ENCODE measurements around the gene PCDHB6. TPM values are rescaled to one million over a fixed set of nuclear protein-coding genes. Genes with fewer than 3 reads are reported as not detected.
"Not testable (repeated sequence)": the region's sequence is repeated elsewhere in the genome, so short reads cannot be mapped to it uniquely, and the experiment has no call there.

Gene PCDHB6
- polyA plus RNA-seq, 4 donors: 2.6 to 4.1 (median 3.2) TPM

GRCh38 chr5:141157901-141158300 is 8.0 kb downstream of the PCDHB6 start:
- DNase-seq (ENCODE audit: low read depth in 4 of 4, low spot score in 2 of 4): not testable (repeated sequence)

DNA sequence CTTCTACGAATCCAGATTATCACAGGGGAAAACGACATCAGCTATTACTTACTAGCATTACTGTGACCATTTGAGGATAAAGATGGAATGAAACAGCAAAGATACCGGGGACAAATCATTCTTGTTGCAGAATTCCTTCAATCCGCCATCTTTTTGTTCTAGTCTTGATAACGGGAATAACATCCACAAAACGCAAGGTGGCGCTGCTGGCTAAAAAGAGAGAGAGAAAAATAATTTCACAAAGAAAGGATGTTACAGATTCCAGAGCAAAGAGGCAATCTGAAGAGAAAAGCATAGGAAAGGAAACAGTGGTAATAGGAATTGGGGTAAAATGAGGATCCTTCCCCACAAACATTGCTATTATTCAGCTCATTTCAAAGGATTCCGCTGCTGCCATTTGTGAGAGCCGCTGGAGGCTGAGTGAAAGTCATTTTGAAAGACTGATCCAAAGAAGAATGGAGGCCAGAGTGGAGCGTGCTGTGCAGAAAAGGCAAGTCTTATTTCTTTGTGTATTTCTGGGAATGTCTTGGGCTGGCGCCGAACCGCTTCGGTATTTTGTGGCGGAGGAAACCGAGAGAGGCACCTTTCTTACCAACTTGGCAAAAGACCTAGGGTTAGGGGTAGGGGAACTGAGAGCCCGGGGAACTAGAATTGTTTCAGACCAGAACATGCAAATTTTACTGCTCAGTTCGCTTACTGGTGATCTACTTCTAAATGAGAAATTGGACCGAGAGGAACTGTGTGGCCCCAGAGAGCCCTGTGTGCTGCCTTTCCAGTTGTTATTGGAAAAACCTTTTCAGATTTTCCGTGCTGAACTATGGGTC is 22.7 kb downstream of the PCDHB6 start, which contains the start of gene PCDHB7:
PCDHB7 (plus strand) TSS at position 264 of the 824 bp plus-strand sequence; CDS start at position 456, 192 bp downstream.
- DNase-seq (ENCODE audit: low read depth in 4 of 4, low spot score in 2 of 4): peak in 1 of 4 donors; percentile 25

DNA sequence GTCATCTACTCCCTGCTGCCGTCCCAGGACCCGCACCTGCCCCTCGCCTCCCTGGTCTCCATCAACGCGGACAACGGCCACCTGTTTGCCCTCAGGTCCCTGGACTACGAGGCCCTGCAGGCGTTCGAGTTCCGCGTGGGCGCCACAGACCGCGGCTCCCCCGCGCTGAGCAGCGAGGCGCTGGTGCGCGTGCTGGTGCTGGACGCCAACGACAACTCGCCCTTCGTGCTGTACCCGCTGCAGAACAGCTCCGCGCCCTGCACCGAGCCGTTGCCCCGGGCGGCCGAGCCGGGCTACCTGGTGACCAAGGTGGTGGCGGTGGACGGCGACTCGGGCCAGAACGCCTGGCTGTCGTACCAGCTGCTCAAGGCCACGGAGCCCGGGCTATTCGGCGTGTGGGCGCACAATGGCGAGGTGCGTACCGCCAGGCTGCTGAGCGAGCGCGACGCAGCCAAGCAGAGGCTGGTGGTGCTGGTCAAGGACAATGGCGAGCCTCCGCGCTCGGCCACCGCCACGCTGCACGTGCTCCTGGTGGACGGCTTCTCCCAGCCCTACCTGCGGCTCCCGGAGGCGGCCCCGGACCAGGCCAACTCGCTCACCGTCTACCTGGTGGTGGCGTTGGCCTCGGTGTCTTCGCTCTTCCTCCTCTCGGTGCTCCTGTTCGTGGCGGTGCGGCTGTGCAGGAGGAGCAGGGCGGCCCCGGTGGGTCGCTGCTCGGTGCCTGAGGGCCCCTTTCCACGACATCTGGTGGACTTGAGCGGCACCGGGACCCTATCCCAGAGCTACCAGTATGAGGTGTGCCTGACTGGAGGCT is 24.6 kb downstream of the PCDHB6 start:
- not testable (repeated sequence) for DNase-seq (ENCODE audit: low read depth in 4 of 4, low spot score in 2 of 4)

GRCh38 chr5:141175933-141176332 is 26.1 kb downstream of the PCDHB6 start:
- DNase-seq (ENCODE audit: low read depth in 4 of 4, low spot score in 2 of 4): no peak

- not testable (repeated sequence) for DNase-seq (ENCODE audit: low read depth in 4 of 4, low spot score in 2 of 4)
These were observed 27.8 kb downstream of the PCDHB6 start, which contains the start of gene PCDHB8 for GRCh38 chr5:141177577-141178191. PCDHB8 (plus strand) TSS chr5:141177790; CDS start chr5:141178035, 245 bp downstream.

DNA sequence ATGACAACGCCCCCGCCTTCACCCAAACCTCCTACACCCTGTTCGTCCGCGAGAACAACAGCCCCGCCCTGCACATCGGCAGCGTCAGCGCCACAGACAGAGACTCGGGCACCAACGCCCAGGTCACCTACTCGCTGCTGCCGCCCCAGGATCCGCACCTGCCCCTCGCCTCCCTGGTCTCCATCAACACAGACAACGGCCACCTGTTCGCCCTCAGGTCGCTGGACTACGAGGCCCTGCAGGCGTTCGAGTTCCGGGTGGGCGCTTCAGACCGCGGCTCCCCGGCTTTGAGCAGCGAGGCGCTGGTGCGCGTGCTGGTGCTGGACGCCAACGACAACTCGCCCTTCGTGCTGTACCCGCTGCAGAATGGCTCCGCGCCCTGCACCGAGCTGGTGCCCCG is 29.5 kb downstream of the PCDHB6 start:
- not testable (repeated sequence) for DNase-seq (ENCODE audit: low read depth in 4 of 4, low spot score in 2 of 4)

DNA sequence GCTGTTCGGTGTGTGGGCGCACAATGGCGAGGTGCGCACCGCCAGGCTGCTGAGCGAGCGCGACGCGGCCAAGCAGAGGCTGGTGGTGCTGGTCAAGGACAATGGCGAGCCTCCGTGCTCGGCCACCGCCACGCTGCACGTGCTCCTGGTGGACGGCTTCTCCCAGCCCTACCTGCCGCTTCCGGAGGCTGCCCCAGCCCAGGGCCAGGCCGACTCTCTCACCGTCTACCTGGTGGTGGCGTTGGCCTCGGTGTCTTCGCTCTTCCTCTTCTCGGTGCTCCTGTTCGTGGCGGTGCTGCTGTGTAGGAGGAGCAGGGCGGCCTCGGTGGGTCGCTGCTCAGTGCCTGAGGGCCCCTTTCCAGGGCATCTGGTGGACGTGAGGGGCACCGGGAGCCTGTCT is 30.0 kb downstream of the PCDHB6 start:
- DNase-seq (ENCODE audit: low read depth in 4 of 4, low spot score in 2 of 4): not testable (repeated sequence)

- no peak for DNase-seq (ENCODE audit: low read depth in 4 of 4, low spot score in 2 of 4)
These were observed 30.5 kb downstream of the PCDHB6 start for GRCh38 chr5:141180313-141180712.

GRCh38 chr5:141182248-141182647 is 32.4 kb downstream of the PCDHB6 start, which contains the start of gene PCDHB16:
PCDHB16 (plus strand) TSS chr5:141182387; CDS start chr5:141182560, 173 bp downstream.
- DNase-seq (ENCODE audit: low read depth in 4 of 4, low spot score in 2 of 4): no peak

DNA sequence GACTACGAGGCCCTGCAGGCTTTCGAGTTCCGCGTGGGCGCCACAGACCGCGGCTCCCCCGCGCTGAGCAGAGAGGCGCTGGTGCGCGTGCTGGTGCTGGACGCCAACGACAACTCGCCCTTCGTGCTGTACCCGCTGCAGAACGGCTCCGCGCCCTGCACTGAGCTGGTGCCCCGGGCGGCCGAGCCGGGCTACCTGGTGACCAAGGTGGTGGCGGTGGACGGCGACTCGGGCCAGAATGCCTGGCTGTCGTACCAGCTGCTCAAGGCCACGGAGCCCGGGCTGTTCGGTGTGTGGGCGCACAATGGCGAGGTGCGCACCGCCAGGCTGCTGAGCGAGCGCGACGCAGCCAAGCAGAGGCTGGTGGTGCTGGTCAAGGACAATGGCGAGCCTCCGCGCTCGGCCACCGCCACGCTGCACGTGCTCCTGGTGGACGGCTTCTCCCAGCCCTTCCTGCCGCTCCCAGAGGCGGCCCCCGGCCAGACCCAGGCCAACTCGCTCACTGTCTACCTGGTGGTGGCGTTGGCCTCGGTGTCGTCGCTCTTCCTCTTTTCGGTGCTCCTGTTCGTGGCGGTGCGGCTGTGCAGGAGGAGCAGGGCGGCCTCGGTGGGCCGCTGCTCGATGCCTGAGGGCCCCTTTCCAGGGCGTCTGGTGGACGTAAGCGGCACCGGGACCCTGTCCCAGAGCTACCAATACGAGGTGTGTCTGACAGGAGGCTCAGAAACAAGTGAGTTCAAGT is 34.4 kb downstream of the PCDHB6 start:
- not testable (repeated sequence) for DNase-seq (ENCODE audit: low read depth in 4 of 4, low spot score in 2 of 4)

DNA sequence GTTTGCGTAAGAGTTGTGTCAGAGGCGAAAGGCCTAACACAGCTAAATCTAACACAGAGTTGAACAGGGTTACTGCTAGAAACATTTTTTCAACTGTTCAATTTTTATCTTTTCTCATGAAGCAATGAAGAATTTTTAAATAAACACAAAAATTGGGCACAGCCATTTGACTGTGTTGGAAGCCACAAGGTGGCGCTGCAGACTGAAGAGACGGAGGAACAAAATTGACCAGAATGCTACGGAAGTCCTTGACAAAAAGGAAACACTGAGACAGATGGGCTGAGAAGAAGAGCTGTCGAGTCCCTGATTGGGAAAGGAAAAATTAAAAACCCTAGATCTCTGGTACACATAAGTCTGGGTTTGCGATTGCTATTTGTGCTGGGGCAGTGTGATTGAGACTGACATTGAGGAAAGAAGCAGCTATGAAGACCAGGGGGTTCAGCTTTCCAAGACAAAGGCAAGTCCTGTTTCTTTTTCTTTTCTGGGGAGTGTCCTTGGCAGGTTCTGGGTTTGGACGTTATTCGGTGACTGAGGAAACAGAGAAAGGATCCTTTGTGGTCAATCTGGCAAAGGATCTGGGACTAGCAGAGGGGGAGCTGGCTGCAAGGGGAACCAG is 37.1 kb downstream of the PCDHB6 start, which contains the start of gene PCDHB9:
PCDHB9 (plus strand) TSS at position 265 of the 616 bp plus-strand sequence; CDS start at position 423, 158 bp downstream.
- DNase-seq (ENCODE audit: low read depth in 4 of 4, low spot score in 2 of 4): no peak

GRCh38 chr5:141188682-141189081 is 38.8 kb downstream of the PCDHB6 start:
- not testable (repeated sequence) for DNase-seq (ENCODE audit: low read depth in 4 of 4, low spot score in 2 of 4)

- DNase-seq (ENCODE audit: low read depth in 4 of 4, low spot score in 2 of 4): not testable (repeated sequence)
These were observed 39.3 kb downstream of the PCDHB6 start for GRCh38 chr5:141189131-141189530.

DNA sequence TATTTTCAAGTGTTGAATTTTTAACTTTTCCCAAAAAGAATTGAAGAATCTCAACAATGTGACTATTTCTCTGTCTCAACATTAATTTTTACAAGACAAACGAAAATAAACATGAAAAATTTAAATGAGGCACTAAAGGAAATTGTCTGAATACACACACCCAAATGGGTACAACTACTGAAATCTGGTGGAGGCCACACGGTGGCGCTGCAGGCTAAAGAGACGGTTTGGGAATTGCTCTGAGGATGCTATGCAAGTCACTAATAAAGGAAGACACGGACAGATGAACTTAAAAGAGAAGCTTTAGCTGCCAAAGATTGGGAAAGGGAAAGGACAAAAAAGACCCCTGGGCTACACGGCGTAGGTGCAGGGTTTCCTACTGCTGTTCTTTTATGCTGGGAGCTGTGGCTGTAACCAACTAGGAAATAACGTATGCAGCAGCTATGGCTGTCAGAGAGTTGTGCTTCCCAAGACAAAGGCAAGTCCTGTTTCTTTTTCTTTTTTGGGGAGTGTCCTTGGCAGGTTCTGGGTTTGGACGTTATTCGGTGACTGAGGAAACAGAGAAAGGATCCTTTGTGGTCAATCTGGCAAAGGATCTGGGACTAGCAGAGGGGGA is 42.4 kb downstream of the PCDHB6 start, which contains the start of gene PCDHB10:
PCDHB10 (plus strand) TSS at position 244 of the 616 bp plus-strand sequence; CDS start at position 444, 200 bp downstream.
- no peak for DNase-seq (ENCODE audit: low read depth in 4 of 4, low spot score in 2 of 4)

- not testable (repeated sequence) for DNase-seq (ENCODE audit: low read depth in 4 of 4, low spot score in 2 of 4)
These were observed 44.5 kb downstream of the PCDHB6 start for GRCh38 chr5:141194332-141194731.

GRCh38 chr5:141196363-141196762 is 46.5 kb downstream of the PCDHB6 start:
- DNase-seq (ENCODE audit: low read depth in 4 of 4, low spot score in 2 of 4): no peak

GRCh38 chr5:141199359-141200235 is 49.7 kb downstream of the PCDHB6 start, which contains the start of gene PCDHB11:
PCDHB11 (plus strand) TSS chr5:141199627; CDS start chr5:141199775, 148 bp downstream.
- no peak for DNase-seq (ENCODE audit: low read depth in 4 of 4, low spot score in 2 of 4)

- not testable (repeated sequence) for DNase-seq (ENCODE audit: low read depth in 4 of 4, low spot score in 2 of 4)
These were observed 51.3 kb downstream of the PCDHB6 start for GRCh38 chr5:141201126-141201525.
